Type B pancreatic cell (in vitro differentiated cells): ENCODE results near the gene SHC3. TPM values are rescaled to one million over a fixed set of nuclear protein-coding genes. Genes with fewer than 3 reads are reported as not detected.

Experiments used
- DNase-seq: peaks from one replicate; pipeline ENCODE4 v3.0.0; 2021; ENCODE audit warnings: mixed read lengths; ENCODE audit not compliant: unreplicated experiment; ENCODE audit errors: extremely low spot score
- H3K27ac Mint-ChIP-seq: 2 replicates; pipeline ENCODE4 v1.8.0; 2021; ENCODE audit warnings: mild to moderate bottlenecking, mixed read lengths
- H3K27me3 Mint-ChIP-seq: 2 replicates; pipeline ENCODE4 v1.8.0; 2021; ENCODE audit warnings: mixed read lengths
- H3K36me3 Mint-ChIP-seq: 2 replicates; pipeline ENCODE4 v1.8.0; 2021; ENCODE audit warnings: mixed read lengths
- H3K4me1 Mint-ChIP-seq: one replicate; pipeline ENCODE4 v1.8.0; 2021; ENCODE audit warnings: mixed read lengths; ENCODE audit not compliant: unreplicated experiment
- H3K4me3 Mint-ChIP-seq: 2 replicates; pipeline ENCODE4 v1.8.0; 2021; ENCODE audit warnings: mild to moderate bottlenecking, mixed read lengths
- H3K9me3 Mint-ChIP-seq: 2 replicates; pipeline ENCODE4 v1.8.0; 2021; ENCODE audit warnings: mixed read lengths
- total RNA-seq: library from RNA; stranded (reverse); gene quantifications from 2 replicates; pipeline ENCODE4 v1.2.1, GENCODE V29; 2021; ENCODE audit warnings: low replicate concordance
- TF ChIP-seq, protein P1 (sequence below): fragments of 200-600 bp; sonication (generic); conservative IDR thresholded peaks from 2 replicates; pipeline ENCODE4 v1.5.0; 2021; ENCODE audit warnings: antibody characterized with exemption, mild to moderate bottlenecking

Gene SHC3
- total RNA-seq, 1 donor from 2014 or later: 5.3 TPM

DNA sequence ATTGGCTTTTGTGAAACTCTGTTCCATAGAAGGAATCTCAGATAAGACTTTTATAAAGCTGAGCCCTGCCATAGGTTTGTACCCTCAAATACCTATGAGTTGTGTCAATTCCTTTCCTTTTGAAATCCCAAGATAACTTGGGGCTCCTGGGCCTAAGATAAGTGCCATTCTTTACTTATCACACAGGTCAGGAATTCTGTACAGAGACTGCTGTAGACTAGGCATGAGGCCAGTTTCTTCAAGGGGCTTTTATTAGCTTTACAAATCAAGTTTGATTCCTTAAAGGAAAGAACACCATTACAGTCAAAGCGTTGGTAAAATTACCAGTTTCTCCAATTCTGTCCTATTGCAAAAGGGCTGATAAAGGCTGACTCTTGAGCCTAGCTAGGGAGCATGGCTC, 39.2 kb downstream of the SHC3 start:
- TF ChIP-seq, protein P1, sequence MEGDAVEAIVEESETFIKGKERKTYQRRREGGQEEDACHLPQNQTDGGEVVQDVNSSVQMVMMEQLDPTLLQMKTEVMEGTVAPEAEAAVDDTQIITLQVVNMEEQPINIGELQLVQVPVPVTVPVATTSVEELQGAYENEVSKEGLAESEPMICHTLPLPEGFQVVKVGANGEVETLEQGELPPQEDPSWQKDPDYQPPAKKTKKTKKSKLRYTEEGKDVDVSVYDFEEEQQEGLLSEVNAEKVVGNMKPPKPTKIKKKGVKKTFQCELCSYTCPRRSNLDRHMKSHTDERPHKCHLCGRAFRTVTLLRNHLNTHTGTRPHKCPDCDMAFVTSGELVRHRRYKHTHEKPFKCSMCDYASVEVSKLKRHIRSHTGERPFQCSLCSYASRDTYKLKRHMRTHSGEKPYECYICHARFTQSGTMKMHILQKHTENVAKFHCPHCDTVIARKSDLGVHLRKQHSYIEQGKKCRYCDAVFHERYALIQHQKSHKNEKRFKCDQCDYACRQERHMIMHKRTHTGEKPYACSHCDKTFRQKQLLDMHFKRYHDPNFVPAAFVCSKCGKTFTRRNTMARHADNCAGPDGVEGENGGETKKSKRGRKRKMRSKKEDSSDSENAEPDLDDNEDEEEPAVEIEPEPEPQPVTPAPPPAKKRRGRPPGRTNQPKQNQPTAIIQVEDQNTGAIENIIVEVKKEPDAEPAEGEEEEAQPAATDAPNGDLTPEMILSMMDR: no peak
- Mint-ChIP-seq H3K27me3 (no peaks in the 10 kb centered on the region), H3K4me1 (peaks cover 6% of the 10 kb centered on the region), H3K4me3 (no peak overlapping the region), H3K27ac (no peak overlapping the region), H3K9me3 (peaks cover 14% of the 10 kb centered on the region), H3K36me3 (peaks cover 3% of the 10 kb centered on the region)
- no peak for DNase-seq

DNA sequence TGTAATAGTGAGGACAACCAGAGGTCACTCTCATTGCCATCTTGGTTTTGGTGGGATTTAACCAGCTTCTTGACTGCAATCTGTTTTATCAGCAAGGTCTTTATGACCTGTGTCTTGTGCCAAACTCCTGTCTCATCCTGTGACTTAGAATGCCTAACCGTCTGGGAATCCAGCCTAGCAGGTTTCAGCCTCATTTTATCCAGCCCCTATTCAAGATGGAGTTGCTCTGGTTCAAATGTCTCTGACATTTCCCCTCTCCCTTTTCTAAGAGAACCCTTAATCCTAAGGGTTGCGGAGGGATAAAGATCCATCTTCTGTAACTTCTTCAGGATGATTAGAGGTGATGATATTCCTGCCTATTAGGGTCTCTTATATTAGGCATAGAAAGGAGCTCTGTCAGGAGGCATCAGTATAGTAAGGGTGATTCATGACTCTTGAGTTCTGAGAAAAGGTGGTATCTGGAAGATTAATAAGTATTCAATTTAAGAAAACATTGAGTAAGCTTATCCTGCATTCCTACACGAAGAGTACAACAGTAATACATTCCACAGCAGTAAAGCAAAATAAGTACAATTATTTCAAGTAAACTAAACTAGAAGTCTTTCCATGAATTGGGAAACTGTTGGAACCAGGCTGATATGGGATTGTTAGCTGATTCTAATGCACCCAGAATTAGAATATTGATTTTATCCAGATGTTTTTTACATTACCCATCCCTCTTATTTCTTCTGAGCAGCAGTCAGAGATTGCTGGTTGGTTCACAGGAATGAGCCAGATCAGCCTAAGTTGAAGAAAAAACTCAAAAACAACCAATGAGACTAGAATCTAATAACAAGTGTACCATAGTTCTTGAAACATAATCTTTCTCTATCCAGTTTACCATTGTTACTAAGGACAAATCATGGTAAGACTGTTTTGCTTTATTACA, 39.9 kb downstream of the SHC3 start:
- Mint-ChIP-seq H3K4me3 (no peak overlapping the region), H3K9me3 (peaks cover 14% of the 10 kb centered on the region), H3K27ac (no peak overlapping the region), H3K36me3 (peaks cover 2% of the 10 kb centered on the region), H3K4me1 (peaks cover 6% of the 10 kb centered on the region), H3K27me3 (no peaks in the 10 kb centered on the region)
- DNase-seq: no peak
- TF ChIP-seq, protein P1: no peak

DNA sequence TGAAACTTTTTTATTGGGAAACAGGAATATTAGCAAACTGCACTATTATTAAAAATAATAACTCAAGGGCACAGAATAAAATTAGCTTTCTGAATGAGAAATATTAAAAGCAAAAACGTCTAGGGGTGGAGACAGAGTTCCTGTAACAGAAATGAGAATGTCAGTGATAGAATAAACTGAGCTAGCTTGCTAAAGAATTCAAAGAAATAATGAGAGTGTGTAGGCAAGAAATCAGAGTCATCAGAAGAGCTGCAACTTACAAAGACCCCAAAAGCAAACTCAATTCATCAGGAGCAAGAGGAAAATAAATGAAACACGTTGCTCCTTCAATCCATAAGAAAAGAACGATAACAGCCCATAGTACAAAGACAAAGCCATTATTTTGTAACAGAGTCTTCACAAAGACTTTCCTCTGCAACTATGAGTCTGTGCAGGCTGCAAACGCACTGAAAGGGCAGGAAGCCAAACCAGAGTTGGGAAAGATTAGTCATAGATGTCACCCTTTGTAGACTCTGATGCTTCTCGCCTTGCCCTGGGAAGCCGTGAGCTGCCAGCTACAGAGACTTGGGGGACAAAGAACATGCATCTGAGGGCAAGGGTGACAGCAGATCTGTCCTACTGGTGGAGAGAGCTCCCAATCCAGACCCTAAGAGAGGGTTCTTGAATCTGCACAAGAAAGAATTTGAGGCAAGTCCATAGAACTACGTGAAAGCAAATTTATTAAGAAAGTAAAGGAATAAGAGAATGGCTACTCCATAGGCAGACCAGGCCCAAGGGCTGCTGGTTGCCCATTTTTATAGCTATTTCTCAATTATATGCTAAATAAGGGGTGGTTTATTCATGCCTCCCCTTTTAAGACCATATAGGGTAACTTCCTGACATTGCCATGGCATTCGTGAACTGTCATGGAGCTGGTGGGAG, 40.8 kb downstream of the SHC3 start:
- H3K4me3 Mint-ChIP-seq: no peak overlapping the region
- no peak for DNase-seq
- no peaks in the 10 kb centered on the region for H3K27me3 Mint-ChIP-seq
- H3K27ac Mint-ChIP-seq: no peak overlapping the region
- TF ChIP-seq, protein P1: no peak
- peaks cover 6% of the 10 kb centered on the region for H3K4me1 Mint-ChIP-seq
- H3K9me3 Mint-ChIP-seq: peaks cover 14% of the 10 kb centered on the region
- H3K36me3 Mint-ChIP-seq: no peaks in the 10 kb centered on the region

DNA sequence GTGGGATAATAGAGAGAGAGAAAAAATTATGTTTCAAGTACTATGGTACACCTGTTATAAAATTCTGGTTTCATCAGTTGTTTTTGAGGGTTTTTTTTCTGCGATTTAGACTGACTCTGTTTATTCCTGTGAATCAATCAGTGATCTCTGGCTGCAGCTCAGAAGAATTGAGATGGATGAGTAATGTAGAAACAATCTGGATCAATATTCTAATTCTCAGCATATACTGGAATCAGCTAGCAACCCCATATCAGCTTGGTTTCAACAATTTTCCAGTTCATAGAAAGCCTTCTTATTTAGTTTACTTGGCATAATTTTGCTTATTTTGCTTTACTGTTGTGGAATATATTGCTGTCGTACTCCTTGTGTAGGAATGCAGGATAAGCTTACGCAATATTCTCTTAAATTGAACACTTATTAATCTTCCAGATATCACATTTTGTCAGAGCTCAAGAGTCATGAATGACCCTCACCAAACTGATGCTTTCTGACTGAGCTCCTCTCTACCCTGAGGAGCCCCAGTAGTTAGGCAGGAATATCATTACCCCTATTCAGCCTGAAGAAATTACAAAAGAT, 42.9 kb downstream of the SHC3 start:
- peaks cover 6% of the 10 kb centered on the region for H3K4me1 Mint-ChIP-seq
- H3K27ac Mint-ChIP-seq: no peak overlapping the region
- peaks cover 14% of the 10 kb centered on the region for H3K9me3 Mint-ChIP-seq
- no peak for DNase-seq
- no peaks in the 10 kb centered on the region for H3K27me3 Mint-ChIP-seq
- no peak overlapping the region for H3K4me3 Mint-ChIP-seq
- TF ChIP-seq, protein P1: no peak
- H3K36me3 Mint-ChIP-seq: no peaks in the 10 kb centered on the region

DNA sequence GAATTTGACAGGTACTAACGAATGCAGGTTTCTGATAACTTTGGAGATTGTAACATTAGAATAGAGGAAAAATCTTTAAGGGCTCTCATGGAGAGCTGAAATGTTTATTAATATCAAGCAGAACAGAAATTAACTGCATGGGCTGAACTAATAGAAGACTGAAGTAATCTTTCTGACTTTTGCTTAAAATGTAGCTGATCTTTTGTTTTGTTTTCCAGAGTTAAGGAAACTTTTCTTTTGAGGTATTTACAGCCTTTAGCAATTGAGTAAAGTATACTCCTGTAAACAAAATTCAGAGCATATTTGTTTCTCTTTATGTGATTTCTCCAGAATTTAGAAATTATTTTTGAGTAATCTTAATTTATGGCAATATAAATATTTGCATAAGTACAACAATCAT, 43.9 kb downstream of the SHC3 start:
- H3K4me3 Mint-ChIP-seq: no peak overlapping the region
- peaks cover 6% of the 10 kb centered on the region for H3K4me1 Mint-ChIP-seq
- no peaks in the 10 kb centered on the region for H3K27me3 Mint-ChIP-seq
- no peaks in the 10 kb centered on the region for H3K36me3 Mint-ChIP-seq
- H3K9me3 Mint-ChIP-seq: peaks cover 14% of the 10 kb centered on the region
- H3K27ac Mint-ChIP-seq: no peak overlapping the region
- TF ChIP-seq, protein P1: no peak
- DNase-seq: no peak
